HG02588 (cell line): ENCODE measurements around the gene DNMT3B.
"Not testable (repeated sequence)": the region's sequence is repeated elsewhere in the genome, so short reads cannot be mapped to it uniquely, and the experiment has no call there.

Experiments used
- ATAC-seq: cut with Tn5 transposase; IDR thresholded peaks from one replicate; pipeline ENCODE4 v1.9.1; 2021; ENCODE audit warnings: mild to moderate bottlenecking, moderate library complexity; ENCODE audit not compliant: unreplicated experiment

DNMT3B gene

DNA sequence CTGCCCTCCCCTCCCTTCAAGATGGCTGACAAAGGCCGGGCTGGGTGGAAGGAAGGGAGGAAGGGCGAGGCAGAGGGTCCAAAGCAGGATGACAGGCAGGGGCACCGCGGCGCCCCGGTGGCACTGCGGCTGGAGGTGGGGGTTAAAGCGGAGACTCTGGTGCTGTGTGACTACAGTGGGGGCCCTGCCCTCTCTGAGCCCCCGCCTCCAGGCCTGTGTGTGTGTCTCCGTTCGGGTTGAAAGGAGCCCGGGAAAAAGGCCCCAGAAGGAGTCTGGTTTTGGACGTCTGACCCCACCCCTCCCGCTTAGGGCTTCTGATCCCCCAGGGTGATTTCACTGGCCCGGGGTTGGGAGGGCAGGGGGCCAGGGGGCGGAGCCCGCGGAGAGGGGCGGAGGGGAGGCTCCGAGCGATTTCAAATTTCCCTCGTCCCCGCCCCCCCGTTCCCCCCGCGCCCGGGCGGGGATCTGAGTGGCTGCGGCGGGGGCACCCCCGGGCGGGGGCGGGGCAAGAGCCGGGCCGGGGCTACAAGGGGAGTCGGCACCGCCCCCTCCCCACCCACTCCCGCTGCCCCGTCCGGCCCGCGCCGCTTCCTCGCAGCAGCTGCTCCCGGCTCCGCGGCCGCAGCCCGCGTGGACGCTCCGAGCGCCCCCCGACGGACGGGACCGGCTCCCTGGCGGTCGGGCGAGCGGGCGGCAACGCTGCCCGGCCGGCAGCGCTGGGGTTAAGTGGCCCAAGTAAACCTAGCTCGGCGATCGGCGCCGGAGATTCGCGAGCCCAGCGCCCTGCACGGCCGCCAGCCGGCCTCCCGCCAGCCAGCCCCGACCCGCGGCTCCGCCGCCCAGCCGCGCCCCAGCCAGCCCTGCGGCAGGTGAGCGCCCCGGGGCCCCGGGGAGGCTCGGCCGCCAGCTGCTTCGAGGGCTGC is at the start of gene DNMT3B:
TSS of gene DNMT3B (plus strand) at position 555 of the 923 bp plus-strand sequence. CDS start 17,939 bp downstream, outside the sequence.
- peak; percentile 62 for ATAC-seq

DNA sequence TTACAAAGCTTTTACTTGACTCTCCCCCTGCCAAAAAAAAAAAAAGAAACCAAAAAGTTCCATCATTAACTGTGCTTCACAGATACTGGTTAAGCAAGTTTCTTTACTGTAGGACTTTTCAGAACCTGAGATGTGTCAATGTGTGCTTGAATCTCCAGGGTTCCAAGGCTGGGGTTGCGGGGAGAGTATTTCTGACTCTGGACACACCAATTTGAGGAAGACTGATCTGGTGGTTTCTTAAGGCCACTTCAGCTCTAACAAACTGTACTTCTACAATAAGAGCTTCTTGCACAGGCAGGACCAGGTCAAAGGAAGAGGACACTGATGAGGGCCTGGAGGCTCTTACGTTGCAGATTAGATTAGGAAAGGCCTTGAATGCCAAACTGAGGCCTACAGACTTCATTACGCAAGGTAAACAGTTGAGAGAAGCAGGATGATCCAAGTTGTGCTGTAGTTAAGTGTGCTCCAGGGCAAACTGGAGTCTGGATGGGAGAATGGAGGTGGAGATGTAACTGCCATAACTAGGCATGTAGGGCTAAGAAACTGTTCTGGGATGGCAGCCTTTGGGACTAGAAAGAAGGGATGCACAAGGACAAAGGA is 43.3 kb upstream of the DNMT3B start:
- no peak for ATAC-seq

DNA sequence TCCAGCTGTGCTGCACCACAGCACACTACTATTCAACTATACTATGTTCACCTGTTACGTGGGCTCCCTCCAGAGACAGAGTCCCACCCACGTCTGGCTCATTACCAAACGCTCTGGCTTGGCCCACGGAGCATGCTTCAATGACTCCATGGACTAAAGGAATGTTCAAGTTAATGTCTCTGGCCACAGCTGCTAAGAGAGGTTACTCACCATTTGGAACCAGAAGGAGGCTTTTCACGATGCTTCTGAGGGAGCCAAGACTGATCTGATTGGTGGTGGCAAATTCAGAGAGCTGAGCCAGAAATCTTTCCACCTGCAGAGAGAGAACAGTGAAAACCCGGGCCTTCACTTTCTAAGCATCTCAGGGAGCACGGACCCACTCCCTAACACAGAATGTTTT is 34.5 kb upstream of the DNMT3B start:
- no peak for ATAC-seq

DNA sequence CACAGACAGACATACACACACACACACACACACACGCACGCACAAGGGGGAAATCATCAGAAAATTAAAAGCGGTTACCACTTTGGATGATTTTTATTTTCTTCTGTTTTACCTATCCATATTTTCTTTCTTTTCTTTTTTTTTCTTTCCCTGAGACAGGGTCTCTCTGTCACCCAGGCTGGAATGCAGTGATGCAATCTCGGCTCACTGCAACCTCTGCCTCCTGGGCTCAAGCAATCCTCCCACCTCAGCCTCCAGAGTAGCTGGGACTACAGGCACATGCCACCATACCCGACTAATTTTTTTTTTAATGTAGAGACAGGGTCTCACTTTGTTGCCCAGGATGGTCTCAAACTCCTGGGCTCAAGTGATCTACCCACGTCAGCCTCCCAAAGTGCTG is 33.8 kb upstream of the DNMT3B start:
- ATAC-seq = not testable (repeated sequence)

DNA sequence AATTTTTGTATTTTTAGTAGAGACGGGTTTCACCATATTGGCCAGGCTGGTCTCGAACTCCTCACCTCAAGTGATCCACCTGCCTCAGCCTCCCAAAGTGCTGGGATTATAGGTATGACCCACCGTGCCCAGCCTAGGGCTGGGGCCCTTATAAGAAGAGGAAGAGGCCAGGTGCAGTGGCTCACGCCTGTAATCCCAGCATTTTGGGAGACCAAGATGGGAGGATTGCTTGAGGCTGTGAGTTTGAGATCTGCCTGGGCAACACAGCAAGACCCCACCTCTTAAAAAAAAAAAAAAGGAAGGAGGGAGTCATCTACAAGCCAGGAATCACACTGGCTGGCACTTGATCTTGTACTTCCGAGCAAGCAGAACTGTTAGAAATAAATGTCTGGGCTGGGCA is 32.9 kb upstream of the DNMT3B start:
- not testable (repeated sequence) for ATAC-seq

DNA sequence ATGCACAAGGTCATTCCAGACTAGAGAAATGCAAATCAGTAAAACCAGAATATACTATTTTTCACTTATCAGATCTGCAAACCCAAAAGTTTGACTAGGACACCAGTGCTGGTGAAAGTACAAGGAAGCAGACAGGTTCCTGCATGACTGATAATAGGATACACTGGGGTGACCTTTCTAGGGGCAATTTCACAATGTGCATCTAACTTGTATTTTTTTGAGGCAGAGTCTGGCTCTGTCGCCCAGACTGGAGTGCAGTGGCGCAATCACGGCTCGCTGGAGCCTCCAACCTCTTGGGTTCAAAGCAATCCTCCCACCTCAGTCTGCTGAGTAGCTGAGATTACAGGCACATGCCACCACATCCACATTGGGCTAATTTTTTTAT is 30.3 kb upstream of the DNMT3B start:
- no peak for ATAC-seq

DNA sequence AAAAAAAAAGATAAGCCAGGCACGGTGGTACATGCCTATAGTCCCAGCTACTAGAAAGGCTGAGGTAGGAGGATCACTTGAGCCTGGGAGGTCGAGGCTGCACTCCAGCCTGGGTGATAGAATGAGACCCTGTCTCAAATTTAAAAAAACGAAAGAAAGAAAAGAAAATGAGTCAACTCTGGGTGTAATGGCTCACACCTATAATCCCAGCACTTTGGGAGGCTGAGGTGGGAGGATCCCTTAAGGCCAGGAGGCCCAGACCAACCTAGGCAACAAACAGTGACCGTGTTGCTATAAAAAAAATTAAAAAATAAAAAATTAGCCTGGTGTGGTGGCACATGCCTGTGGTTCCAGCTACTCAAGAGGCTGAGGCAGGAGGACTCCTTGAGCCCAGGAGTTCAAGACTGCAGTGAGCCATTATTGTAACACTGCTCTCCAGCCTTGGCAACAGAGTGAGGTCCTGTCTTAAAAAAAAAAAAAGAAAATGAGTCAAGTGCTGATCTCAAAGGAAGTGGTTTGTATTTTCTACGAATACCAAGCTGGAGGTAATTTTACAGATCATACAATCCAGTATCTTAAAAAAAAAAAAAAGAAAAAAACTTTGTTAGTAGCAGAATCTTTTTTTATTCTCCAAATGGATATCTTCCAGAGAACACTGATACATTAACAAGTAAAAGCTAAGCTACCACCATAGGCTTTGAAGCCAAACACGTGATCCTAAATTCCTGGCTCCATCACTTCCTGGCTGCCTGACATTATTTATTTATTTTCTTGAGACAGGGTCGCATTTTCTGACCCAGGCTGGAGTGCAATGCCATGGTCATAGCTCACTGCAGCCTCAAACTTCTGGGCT is 24.6 kb upstream of the DNMT3B start:
- no peak for ATAC-seq

DNA sequence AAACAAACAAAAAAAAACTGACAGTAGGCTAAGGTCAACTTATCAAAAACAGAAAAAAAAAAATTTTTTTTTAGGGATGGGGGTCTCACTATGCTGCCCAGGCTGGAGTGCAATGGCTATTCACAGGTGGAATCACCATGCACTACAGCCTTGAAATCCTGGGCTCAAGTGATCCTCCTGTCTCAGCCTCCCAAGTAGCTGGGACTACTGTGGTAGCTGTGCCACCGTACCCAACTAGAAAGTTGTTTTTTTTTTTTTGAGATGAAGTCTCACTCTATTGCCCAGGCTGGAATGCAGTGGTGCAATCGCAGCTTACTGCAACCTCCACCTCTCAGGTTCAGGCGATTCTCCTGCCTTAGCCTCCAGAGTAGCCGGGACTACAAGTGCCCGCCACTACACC is 21.0 kb upstream of the DNMT3B start:
- no peak for ATAC-seq

DNA sequence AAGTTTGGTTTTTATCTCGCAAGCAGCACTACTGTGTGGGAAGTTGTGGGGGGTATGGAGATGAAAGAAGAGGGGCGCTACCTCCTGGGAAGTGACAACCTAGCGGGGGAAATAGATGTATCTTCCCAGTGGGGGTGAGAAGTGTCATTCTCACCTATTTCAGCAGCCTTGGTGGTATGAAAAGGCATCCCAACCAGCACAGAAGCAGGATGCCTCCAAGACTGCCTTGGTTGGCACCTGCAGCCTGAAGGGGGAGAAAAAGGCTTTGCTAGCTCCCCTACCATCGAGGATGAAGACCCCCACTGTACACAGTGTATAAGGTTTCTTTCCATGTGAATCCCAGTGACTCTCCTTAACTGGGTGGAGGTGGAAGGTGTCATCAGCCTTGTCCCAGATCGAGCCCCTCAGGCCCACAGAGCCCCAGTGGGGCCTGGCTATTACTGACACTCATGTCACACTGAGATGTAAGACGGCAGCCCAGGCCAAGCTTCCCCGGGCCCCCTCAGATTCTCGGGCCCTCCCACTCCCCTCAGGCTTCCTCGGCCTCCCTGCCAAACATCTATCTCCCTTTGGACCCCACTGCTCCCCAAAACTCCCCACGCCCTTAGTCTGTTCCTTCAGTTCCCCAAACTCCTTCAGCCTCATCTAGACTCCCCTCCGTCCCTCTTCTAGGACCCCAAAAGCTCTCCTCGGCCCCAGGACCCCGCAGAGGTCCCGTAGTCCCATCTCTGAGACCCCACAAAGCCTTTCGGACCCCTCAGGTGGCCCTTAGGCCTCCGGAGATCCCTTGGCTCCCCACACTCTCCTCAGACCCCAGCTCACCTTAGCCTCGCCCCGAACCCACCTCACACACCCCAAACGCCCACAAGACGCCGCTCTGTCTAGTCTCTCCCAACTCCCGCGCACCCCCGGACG is 19.6 kb upstream of the DNMT3B start:
- no peak for ATAC-seq

DNA sequence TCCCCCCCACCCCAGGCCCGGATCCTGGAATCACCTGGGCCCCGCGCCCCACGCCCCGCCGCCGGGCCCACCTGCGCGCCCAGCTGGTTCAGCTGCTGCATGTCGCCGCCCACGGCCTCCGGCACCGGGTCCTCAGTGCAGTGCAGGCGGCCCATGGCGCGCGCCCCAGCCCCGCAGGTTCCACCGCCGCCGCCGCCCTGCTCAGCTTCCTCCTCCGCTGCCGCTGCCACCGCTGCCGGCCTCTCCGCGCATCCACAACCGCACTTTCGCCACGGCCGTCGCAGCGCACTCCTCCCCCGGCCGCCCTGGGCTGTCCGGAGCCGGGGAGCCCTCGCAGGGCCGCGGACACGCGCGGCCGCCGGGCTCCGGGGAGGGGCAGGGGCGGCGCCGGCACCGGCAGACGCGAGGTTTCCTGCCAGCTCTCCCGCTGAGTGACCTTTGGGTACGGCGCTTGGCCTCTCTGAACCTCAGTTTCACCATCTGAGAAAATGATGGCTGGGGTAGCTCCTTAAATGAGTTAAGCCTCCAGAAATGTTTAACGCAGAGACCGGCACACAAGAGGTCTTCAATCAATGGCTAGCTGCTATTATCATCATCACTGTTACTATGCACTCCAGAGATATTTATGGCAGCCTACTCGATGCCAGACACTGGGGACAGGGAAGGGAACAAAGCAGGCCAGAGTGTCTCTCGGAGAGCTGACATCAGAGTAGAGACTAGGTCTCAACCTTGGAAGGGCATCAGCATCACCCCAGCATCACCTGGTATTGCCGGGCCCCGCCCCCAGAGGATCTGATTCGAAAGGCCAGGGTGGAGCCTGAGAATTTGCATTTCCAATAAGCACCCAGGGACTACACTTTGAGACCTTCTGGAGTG is 18.7 kb upstream of the DNMT3B start, which contains the start of gene COMMD7:
TSS of gene COMMD7 (minus strand) at position 231 of the 876 bp plus-strand sequence. CDS start at position 155, 76 bp downstream.
- peak; percentile 61 for ATAC-seq

DNA sequence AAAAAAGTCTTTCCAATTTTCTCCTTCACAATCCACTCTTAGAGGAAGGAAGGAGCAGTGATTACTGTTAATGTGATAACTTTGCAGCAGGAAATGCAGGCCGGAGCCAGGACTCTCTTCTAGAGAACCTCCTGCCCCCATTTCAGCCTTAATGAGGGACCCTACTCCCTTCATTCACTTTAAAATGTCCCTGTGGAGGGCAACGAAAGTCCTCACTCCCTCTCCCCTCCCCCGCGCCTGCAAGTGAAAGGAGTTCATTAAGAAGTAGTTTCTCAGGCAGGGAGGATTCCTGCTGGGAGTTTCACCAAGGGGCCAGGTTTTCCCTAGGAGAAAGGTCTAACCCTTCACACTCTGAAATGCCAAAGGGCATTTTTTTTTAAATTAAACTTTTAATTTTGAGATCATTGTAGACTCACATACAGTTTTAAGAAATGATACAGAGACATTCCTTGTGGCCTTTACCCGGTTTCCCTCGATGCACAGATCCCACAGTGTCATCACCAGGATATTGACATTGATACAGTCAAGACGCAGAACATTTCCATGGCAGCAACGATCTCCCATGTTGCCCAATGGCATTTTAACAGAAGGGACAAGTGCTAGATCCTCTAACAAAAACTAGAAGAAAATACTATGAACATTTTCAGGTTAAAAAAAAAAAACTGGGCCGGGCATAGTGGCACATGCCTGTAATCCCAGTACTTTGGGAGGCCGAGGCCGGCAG is 12.1 kb upstream of the DNMT3B start:
- ATAC-seq = no peak

DNA sequence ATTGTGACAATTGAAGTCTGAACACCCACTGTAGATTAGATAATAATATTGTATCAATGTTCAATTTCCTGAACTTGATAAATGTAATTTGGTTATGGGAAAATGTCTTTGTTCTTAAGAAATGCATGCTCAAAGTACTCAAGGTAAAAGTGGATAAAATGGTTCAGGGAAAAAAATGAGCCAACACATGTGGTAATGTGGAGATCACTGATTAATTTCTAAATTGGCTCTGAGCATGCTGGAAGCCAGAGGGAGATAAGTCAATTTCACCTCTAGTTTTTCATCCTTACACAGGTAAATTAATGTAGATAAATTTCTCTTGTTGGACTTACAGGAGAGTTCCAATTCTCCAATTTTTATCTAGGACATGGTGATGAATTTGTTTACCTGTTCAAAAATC is 10.9 kb upstream of the DNMT3B start:
- ATAC-seq = no peak

DNA sequence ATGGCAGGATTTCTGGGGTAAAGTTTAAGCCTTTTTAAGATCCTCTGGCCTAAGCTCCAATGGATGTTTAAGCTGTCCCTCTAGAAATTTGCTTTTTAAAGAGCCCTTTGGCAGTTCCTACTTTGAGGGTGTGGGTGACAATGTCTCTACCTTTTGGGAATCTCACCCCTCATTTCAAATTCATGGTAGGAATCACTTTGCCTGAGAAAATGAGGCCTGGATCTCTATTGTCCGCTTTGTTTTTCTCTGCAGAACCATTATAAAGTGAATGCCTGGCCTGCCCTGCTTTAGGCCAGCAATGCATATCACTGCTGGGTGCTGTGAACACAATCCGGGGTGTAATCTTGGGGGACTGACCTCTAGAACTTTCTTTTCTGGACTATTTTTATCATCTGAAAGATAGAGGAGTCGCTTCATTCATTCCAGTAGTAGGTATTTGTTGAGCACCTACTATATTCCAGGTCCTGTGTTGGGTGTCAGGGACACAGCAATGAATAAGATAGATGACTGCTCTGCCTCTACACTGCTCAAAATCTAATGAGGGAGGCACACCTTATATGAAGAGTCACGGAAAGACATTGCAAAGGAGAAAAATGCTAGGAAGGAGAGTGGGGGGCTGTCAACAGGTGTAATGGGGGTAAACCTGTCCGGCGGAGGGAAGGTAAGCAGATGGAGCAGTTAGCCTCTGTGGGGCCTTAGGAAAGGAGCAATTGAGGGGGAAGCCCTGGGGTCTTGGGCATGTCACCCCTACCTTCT is 10.3 kb upstream of the DNMT3B start:
- no peak for ATAC-seq

DNA sequence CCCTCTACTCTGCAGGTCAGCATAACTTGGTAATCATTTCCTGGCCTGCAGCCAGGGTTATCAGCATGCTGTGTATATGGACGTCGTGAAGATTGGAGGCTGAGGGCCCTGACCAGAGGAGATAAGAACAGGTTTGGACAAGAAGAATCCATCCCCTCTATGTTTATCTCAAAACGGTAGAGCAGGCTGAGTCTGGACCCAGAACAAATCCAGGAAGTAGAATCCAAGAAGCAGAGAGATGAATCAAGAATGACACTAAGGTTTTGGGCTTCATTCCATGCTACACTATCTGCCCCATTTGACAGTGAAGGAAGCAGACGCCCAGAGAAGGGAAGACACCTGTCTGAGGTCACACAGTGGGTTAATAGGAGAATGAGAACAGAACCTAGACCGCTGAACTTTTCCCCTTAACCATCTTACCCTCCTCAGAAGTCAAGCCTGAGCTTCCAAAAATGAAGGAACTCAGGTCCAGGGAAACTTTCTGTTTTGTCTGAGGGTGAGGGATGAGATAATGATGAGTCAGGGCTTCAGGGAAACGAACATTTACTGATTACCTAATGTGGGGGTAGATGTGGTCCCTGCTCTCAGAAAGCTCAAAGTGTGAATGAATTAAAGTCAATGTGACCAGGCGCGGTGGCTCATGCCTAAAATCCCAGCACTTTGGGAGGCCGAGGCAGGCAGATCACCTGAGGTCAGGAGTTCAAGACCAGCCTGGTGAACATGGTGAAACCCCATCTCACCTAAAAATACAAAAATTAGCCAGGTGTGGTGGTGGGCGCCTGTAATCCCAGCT is 9.5 kb upstream of the DNMT3B start:
- ATAC-seq = no peak

DNA sequence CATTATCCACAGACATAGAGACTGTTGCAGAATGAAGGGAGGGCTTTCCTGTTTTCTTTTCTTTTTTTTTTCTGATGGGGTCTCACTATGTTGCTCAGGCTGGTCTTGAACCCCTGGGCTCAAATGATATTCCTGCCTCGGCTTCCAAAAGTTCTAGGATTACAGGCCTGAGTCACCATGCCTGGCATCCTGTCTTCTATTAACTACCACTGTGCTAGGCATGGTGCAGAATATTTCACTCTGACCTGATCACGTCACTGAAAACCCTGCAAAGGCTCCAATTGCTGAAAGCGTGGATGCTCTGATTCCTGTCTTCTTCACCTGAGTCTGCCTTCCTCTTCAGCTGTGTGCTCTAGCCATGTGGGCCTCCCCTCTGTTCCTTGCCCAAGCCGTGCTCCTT is 8.5 kb upstream of the DNMT3B start:
- no peak for ATAC-seq

DNA sequence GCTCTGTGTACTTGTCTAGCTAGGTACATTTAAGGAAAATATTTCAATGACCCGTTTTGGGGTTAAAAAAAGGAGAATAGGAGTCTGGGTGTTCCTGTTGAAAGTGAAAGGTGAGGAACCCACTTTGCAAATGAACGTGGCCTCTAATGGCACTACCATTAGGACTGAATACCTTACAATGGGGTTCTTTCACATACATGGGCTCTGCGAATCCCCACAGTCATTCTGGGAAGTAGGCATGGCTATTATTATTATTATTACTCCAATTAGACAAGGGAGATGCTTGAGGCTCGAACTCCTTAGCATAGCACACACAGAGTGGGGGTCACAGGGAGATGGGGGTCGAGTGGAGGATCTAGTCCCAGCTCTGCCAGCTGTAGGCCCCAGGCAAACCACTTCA is 6.0 kb upstream of the DNMT3B start:
- no peak for ATAC-seq

DNA sequence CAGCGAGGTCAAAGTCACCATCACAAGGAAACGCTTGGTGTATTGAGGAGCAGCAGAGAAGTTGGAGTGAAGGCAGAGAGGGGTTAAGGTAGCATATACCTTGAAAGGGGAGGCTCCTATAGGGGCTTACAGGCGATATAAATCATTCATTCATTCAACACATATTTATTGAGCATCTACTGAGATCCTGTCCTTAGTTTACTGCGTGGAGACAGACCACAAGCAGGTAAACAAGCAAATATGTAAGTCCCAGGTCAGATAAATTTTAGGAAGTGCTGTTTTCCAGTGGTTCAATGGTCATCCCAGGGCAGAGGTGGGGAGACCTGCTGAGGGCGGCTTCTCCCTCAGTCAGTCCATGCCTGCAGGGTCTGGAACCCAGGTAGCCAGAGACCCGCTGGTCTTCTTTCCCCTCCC is 761 bp upstream of the DNMT3B start:
- ATAC-seq = no peak
